GM18868 (cell line): ENCODE data around the gene SLBP.

Experiments used
- ATAC-seq: cut with Tn5 transposase; IDR thresholded peaks from one replicate; pipeline ENCODE4 v1.9.1; 2021; ENCODE audit warnings: mild to moderate bottlenecking, moderate library complexity; ENCODE audit not compliant: unreplicated experiment

SLBP gene

GRCh38 chr4:1749826-1750225 is 37.7 kb upstream of the SLBP start:
- no peak for ATAC-seq

- ATAC-seq = no peak
Measured at GRCh38 chr4:1749370-1749769, 37.3 kb upstream of the SLBP start.

GRCh38 chr4:1748465-1748995 is 36.4 kb upstream of the SLBP start:
- peak; percentile 42 for ATAC-seq

- ATAC-seq = no peak
Measured at GRCh38 chr4:1747603-1747967, 35.5 kb upstream of the SLBP start.

GRCh38 chr4:1746919-1747602 is 34.9 kb upstream of the SLBP start:
- no peak for ATAC-seq

GRCh38 chr4:1746265-1746691 is 34.2 kb upstream of the SLBP start:
- no peak for ATAC-seq

GRCh38 chr4:1745697-1746096 is 33.6 kb upstream of the SLBP start:
- ATAC-seq = no peak

- ATAC-seq = no peak
Measured at GRCh38 chr4:1745165-1745564, 33.0 kb upstream of the SLBP start.

- no peak for ATAC-seq
Measured at GRCh38 chr4:1744552-1744951, 32.4 kb upstream of the SLBP start.

- ATAC-seq = no peak
Measured at GRCh38 chr4:1743975-1744374, 31.9 kb upstream of the SLBP start.

- ATAC-seq = no peak
Measured at GRCh38 chr4:1743551-1743950, 31.4 kb upstream of the SLBP start.

- ATAC-seq = no peak
Measured at GRCh38 chr4:1741208-1741607, 29.1 kb upstream of the SLBP start.

- no peak for ATAC-seq
Measured at GRCh38 chr4:1740021-1740545, 28.0 kb upstream of the SLBP start.

- ATAC-seq = no peak
Measured at GRCh38 chr4:1739358-1739757, 27.2 kb upstream of the SLBP start.

GRCh38 chr4:1738410-1738809 is 26.3 kb upstream of the SLBP start:
- no peak for ATAC-seq

GRCh38 chr4:1737666-1738065 is 25.5 kb upstream of the SLBP start:
- no peak for ATAC-seq

- no peak for ATAC-seq
Measured at GRCh38 chr4:1736812-1737211, 24.7 kb upstream of the SLBP start.

GRCh38 chr4:1735215-1735614 is 23.1 kb upstream of the SLBP start:
- no peak for ATAC-seq

GRCh38 chr4:1732911-1733310 is 20.8 kb upstream of the SLBP start:
- ATAC-seq = no peak

GRCh38 chr4:1731180-1731579 is 19.1 kb upstream of the SLBP start:
- ATAC-seq = no peak

- ATAC-seq = no peak
Measured at GRCh38 chr4:1730532-1731135, 18.5 kb upstream of the SLBP start.
